Mesenchymal stem cell (in vitro differentiated cells and primary cell): Measurements from ENCODE around the gene PRSS21.
A peak's percentile ranks its signal among the peaks of the same experiment; 100 is the strongest.

Experiments
- DNase-seq: peaks from one replicate; pipeline ENCODE4 v3.0.0-alpha.2; 2013
- H2AFZ ChIP-seq: one replicate; pipeline ENCODE4 v1.6.1; 2013; ENCODE audit warnings: low read depth, mild to moderate bottlenecking, control low read depth, inconsistent platforms, low read length, moderate library complexity
- H2AK5ac ChIP-seq: 2 replicates; pipeline ENCODE4 v1.6.1; 2013; ENCODE audit warnings: low read length, moderate library complexity, mild to moderate bottlenecking, inconsistent platforms; ENCODE audit not compliant: severe bottlenecking
- H2BK120ac ChIP-seq: one replicate; pipeline ENCODE4 v1.6.1; 2013; ENCODE audit warnings: low read depth, mild to moderate bottlenecking, inconsistent platforms, low read length, moderate library complexity
- H2BK12ac ChIP-seq, 2 experiments: one replicate each; pipeline ENCODE4 v1.6.1; 2013; ENCODE audit warnings: inconsistent platforms in 2 of 2, low read length in 2 of 2, mild to moderate bottlenecking in 2 of 2, moderate library complexity in 2 of 2, control low read depth in 1 of 2
- H2BK15ac ChIP-seq: one replicate; pipeline ENCODE4 v1.6.1; 2013; ENCODE audit warnings: mild to moderate bottlenecking, low read depth, inconsistent platforms; ENCODE audit not compliant: poor library complexity, severe bottlenecking
- H2BK5ac ChIP-seq: 2 replicates; pipeline ENCODE4 v1.6.1; 2013; ENCODE audit warnings: low read depth, mild to moderate bottlenecking, low read length, control low read depth, inconsistent platforms; ENCODE audit not compliant: poor library complexity, severe bottlenecking
- H3K14ac ChIP-seq, 2 experiments: one replicate each; pipeline ENCODE4 v1.6.1; 2013; ENCODE audit warnings: inconsistent platforms in 2 of 2, low read length in 2 of 2, control low read depth in 1 of 2, mild to moderate bottlenecking in 1 of 2, moderate library complexity in 1 of 2
- H3K18ac ChIP-seq, 2 experiments: one replicate each; pipeline ENCODE4 v1.6.1; 2013; ENCODE audit warnings: inconsistent platforms in 2 of 2, low read length in 2 of 2, control low read depth in 1 of 2, low read depth in 1 of 2, mild to moderate bottlenecking in 1 of 2
- H3K23ac ChIP-seq, 2 experiments: one replicate each; pipeline ENCODE4 v1.6.1; 2013; ENCODE audit warnings: inconsistent platforms in 2 of 2, low read length in 2 of 2, mild to moderate bottlenecking in 2 of 2, moderate library complexity in 2 of 2, control low read depth in 1 of 2
- H3K27ac ChIP-seq: 2 replicates; pipeline ENCODE4 v1.5.1; 2013; ENCODE audit warnings: mild to moderate bottlenecking, moderate library complexity, low read length, control low read depth, inconsistent platforms; ENCODE audit not compliant: poor library complexity, severe bottlenecking
- H3K27me3 ChIP-seq, 2 experiments: 2 replicates each; pipeline versions ENCODE4 v1.6.1 to v1.7.0; 2013; ENCODE audit warnings: low read length in 2 of 2, mild to moderate bottlenecking in 2 of 2, moderate library complexity in 2 of 2, control low read depth in 1 of 2, inconsistent platforms in 1 of 2; ENCODE audit not compliant: control insufficient read depth in 1 of 2, insufficient read depth in 1 of 2
- H3K36me3 ChIP-seq, 2 experiments: 2 replicates each; pipeline versions ENCODE4 v1.6.1 to v1.7.0; 2013; ENCODE audit warnings: low read length in 2 of 2, control low read depth in 1 of 2, inconsistent platforms in 1 of 2, low read depth in 1 of 2, mild to moderate bottlenecking in 1 of 2; ENCODE audit not compliant: insufficient read depth in 2 of 2, control insufficient read depth in 1 of 2
- H3K4ac ChIP-seq, 2 experiments: one replicate each; pipeline ENCODE4 v1.6.1; 2013; ENCODE audit warnings: inconsistent platforms in 2 of 2, low read length in 2 of 2, mild to moderate bottlenecking in 2 of 2, moderate library complexity in 2 of 2, control low read depth in 1 of 2, low read depth in 1 of 2
- H3K4me1 ChIP-seq: 2 replicates; pipeline ENCODE4 v1.6.1; 2013; ENCODE audit warnings: low read depth, low read length, control low read depth; ENCODE audit not compliant: control insufficient read depth, insufficient read depth
- H3K4me2 ChIP-seq: 2 replicates; pipeline ENCODE4 v1.6.1; 2013; ENCODE audit warnings: low read length, mild to moderate bottlenecking, inconsistent platforms; ENCODE audit not compliant: poor library complexity, severe bottlenecking
- H3K4me3 ChIP-seq, 2 experiments: 2 replicates each; pipeline versions ENCODE4 v1.5.1 to v1.7.0; 2013; ENCODE audit warnings: low read length in 2 of 2, mild to moderate bottlenecking in 2 of 2, control low read depth in 1 of 2, low read depth in 1 of 2; ENCODE audit not compliant: insufficient read depth in 1 of 2
- H3K79me1 ChIP-seq: replicated peaks from 2 replicates; pipeline ENCODE4 v1.6.1; 2013; ENCODE audit warnings: mild to moderate bottlenecking, control low read depth, low read length, inconsistent platforms; ENCODE audit not compliant: poor library complexity, severe bottlenecking
- H3K9ac ChIP-seq: 2 replicates; pipeline ENCODE4 v1.7.0; 2013; ENCODE audit warnings: mild to moderate bottlenecking, low read length, moderate library complexity
- H3K9me3 ChIP-seq: 2 replicates; pipeline ENCODE4 v1.7.0; 2013; ENCODE audit warnings: mild to moderate bottlenecking, low read length; ENCODE audit not compliant: control insufficient read depth
- H4K8ac ChIP-seq: one replicate; pipeline ENCODE4 v1.6.1; 2013; ENCODE audit warnings: inconsistent platforms, mild to moderate bottlenecking, low read length, moderate library complexity
- H4K91ac ChIP-seq: one replicate; pipeline ENCODE4 v1.6.1; 2013; ENCODE audit warnings: mild to moderate bottlenecking, low read length, inconsistent platforms
- WGBS: methylation state at CpG from one replicate; pipeline ENCODE4 v1.1.7; 2013; ENCODE audit warnings: mixed read lengths; 5-methylcytosine and 5-hydroxymethylcytosine counted together

The PRSS21 gene

DNA sequence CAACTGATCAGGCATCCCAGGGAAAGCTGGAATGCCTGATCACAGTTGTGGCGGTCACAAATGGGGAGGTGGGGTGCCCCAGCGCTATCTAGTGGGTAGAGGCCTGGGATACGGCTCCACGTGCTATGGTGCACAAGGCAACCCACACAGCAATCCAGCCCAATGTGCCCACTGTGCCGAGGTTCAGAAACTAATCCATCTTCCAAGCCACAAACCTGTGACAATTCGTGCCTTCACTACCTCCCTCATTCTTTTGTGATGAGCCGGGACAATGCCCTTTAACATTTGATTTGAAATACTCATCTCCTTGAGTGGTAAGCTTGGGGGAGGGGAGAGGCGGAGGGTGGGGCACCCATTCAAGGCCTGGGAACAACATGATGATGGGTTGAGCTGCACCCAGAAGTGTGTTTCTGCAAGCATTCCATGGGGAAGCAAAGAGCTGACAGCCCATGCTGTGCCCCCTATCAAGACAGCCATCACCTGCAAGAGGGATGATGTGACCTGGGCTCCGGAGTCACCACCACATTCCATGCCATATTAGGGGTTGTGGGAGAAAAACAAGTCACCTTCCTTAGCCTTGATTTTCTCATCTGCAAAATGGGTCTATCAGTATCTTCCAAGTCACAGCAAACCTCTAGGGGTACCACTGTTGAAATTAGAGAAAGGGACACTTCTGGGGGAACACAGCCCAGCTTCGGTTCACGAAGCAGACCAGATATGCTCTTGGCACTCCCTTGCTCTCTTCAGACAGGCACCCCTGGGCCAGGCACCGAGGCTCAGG, 43.7 kb upstream of the PRSS21 start:
- H3K9me3 ChIP-seq: no peaks in the 10 kb centered on the region
- no peak overlapping the region for H2AK5ac ChIP-seq
- H3K27me3 ChIP-seq: no peaks in the 10 kb centered on the region
- no peak overlapping the region for H3K4ac ChIP-seq
- H3K18ac ChIP-seq: no peak overlapping the region
- no peak overlapping the region for H3K4me3 ChIP-seq
- H3K23ac ChIP-seq: no peak overlapping the region
- H3K36me3 ChIP-seq: peaks cover 68 to 69% of the 10 kb centered on the region in 2 experiments
- no peak overlapping the region for H2BK12ac ChIP-seq
- H3K4me2 ChIP-seq: no peak overlapping the region
- no peak overlapping the region for H3K14ac ChIP-seq
- 85% methylated on average over 11 of the region's 12 CpGs for WGBS
- H2BK120ac ChIP-seq: no peak overlapping the region
- peaks cover 13% of the 10 kb centered on the region for H3K79me1 ChIP-seq
- H2BK15ac ChIP-seq: no peak overlapping the region
- H3K9ac ChIP-seq: peak overlapping the region; percentile 26
- DNase-seq: no peak
- H2AFZ ChIP-seq: no peak overlapping the region
- H3K4me1 ChIP-seq: peaks cover 38% of the 10 kb centered on the region
- H3K27ac ChIP-seq: no peak overlapping the region
- no peak overlapping the region for H2BK5ac ChIP-seq
- H4K8ac ChIP-seq: no peak overlapping the region
- H4K91ac ChIP-seq: no peak overlapping the region

DNA sequence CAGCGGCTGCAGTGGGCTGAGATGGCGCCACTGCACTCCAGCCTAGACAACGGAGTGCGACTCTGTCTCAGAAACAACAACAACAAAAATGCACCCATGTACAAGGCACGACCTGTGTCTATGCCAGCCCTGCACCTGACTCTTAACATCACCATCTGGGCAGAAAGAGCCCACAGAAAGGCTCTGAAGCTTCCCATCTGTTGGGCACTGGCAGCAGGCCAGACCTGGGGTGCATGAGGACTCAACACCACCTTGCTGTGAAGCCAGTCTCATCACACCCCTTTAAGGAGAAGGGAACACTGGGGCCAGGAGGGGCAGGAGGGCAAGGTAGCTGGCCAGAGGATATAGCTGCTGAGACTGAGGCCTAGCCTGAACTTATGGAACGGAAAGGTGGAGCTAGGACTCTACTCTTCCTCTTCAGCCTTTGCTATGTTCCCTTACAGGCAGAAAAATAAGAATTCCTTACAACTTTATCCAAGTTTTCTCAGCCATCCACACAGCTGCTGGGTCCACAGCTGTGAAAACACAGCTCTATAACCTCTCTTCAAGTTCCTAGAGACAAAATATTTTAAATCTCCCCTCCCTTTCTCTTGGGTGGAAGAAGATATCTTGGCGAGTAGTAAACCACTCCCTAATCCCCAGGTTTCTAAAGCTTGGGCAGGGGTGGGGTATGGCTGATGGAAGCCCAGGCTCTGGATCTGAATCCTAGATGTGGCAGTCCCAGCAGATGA, 42.7 kb upstream of the PRSS21 start:
- no peak overlapping the region for H4K8ac ChIP-seq
- 73% methylated on average over 6 of the region's 7 CpGs for WGBS

DNA sequence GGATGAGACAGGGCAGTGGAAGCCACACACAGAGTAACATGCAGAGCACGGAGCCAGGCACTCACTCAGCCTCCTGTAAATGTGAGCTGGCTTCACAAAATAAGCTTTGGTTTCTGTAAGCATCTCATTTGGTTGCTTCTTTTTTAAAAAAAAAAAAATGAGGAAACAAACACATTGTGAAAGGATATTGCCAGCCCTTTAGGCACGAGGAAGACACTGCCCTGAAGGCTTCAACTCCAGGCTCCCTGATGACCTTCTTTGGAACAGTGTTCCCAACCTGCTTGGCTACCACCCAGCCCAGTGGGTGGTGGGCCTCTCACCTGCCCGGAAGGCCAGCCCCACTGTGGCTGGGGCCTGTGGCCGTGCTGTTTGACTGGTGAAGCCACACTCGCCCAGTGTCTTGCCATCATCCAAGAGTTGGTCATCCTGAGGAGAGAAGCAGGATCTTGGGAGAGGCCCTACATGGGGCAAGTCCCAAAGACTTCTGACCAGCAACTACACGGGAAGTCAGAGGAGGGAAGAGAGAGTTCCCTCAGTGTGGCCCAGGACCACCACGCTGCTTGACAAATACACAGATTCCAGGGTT, 41.8 kb upstream of the PRSS21 start:
- Histone ChIP-seq H2AFZ (no peak overlapping the region), H3K36me3 (peaks cover 50 to 51% of the 10 kb centered on the region in 2 experiments), H4K8ac (no peak overlapping the region), H2BK120ac (no peak overlapping the region), H2BK5ac (no peak overlapping the region), H3K27me3 (no peaks in the 10 kb centered on the region), H2BK12ac (no peak overlapping the region), H2AK5ac (no peak overlapping the region), H3K23ac (peak overlapping the region in 1 of 2 experiments; percentile 81), H3K4ac (no peak overlapping the region), H2BK15ac (no peak overlapping the region), H3K4me1 (peaks cover 29% of the 10 kb centered on the region), H3K27ac (no peak overlapping the region), H3K4me2 (peak overlapping the region; percentile 74), H3K18ac (no peak overlapping the region), H3K14ac (no peak overlapping the region), H3K9me3 (no peaks in the 10 kb centered on the region), H4K91ac (no peak overlapping the region), H3K9ac (peak overlapping the region; percentile 88), H3K79me1 (peaks cover 17% of the 10 kb centered on the region), H3K4me3 (peak overlapping the region in 1 of 2 experiments; percentile 89)
- no peak for DNase-seq
- whole genome bisulfite sequencing: 93% methylated on average over 7 of the region's 7 CpGs

More for the DNA sequence above, 42.7 kb upstream of the PRSS21 start:
- Histone ChIP-seq H3K18ac (no peak overlapping the region), H3K36me3 (peaks cover 59 to 60% of the 10 kb centered on the region in 2 experiments), H3K4me1 (peaks cover 36% of the 10 kb centered on the region), H3K23ac (no peak overlapping the region), H2BK5ac (no peak overlapping the region), H3K27ac (no peak overlapping the region), H3K79me1 (peaks cover 21% of the 10 kb centered on the region), H2BK15ac (no peak overlapping the region), H3K14ac (no peak overlapping the region), H3K4ac (no peak overlapping the region), H3K9ac (peak overlapping the region; percentile 88), H4K91ac (no peak overlapping the region), H3K4me3 (no peak overlapping the region), H2AK5ac (no peak overlapping the region), H2AFZ (no peak overlapping the region), H2BK120ac (no peak overlapping the region), H2BK12ac (no peak overlapping the region), H3K27me3 (no peaks in the 10 kb centered on the region), H3K9me3 (no peaks in the 10 kb centered on the region), H3K4me2 (no peak overlapping the region)
- no peak for DNase-seq
